HFFc6 (cell line): ENCODE measurements around the gene PSMD11. TPM values are rescaled to one million over a fixed set of nuclear protein-coding genes. Genes with fewer than 3 reads are reported as not detected.
"Not testable (repeated sequence)": the region's sequence is repeated elsewhere in the genome, so short reads cannot be mapped to it uniquely, and the experiment has no call there.

ENCODE experiments used
- DNase-seq: peaks from one replicate; pipeline ENCODE4 v3.0.0-alpha.2; 2018
- H3K27ac Mint-ChIP-seq: 2 replicates; pipeline ENCODE4 v1.8.0; 2020; ENCODE audit warnings: mild to moderate bottlenecking, mixed read lengths
- H3K27me3 Mint-ChIP-seq: 2 replicates; pipeline ENCODE4 v1.8.0; 2021; ENCODE audit warnings: mild to moderate bottlenecking, moderate library complexity, mixed read lengths; ENCODE audit not compliant: insufficient read depth
- H3K36me3 Mint-ChIP-seq: 2 replicates; pipeline ENCODE4 v1.8.0; 2021; ENCODE audit warnings: low read depth, mixed read lengths
- H3K4me1 Mint-ChIP-seq: 2 replicates; pipeline ENCODE4 v1.8.0; 2020; ENCODE audit warnings: low read depth, mixed read lengths
- H3K4me3 Mint-ChIP-seq: 2 replicates; pipeline ENCODE4 v1.8.0; 2020; ENCODE audit warnings: mild to moderate bottlenecking, moderate library complexity, mixed read lengths
- H3K9me3 Mint-ChIP-seq: 2 replicates; pipeline ENCODE4 v1.8.0; 2020; ENCODE audit warnings: mild to moderate bottlenecking, mixed read lengths
- long read RNA-seq: library from polyadenylated mRNA; unstranded; transcript quantifications from one replicate; pipeline ENCODE4 v2.0.0, GENCODE V29; 2019
- total RNA-seq, 6 experiments: library from RNA; stranded (reverse); fragmentation: NEBNext Ultra II Directional; extraction: Animal tissue kit (Norgen Biotek cat#: 25700); gene quantifications; 2 replicates in 1 of 6; 3 replicates in 5 of 6; pipeline ENCODE4 v1.2.3, GENCODE V29; 2021
- TF ChIP-seq, protein P1 (sequence below): fragments of 200-600 bp; sonication (generic); IDR thresholded peaks from 2 replicates; pipeline ENCODE4 v1.5.0; 2021; ENCODE audit warnings: antibody characterized with exemption, mild to moderate bottlenecking

The PSMD11 gene
- total RNA-seq, result 100 to 1,000 TPM; 105 to 121 (median 110) TPM
- long read RNA-seq, full-length matches to known transcripts, result 206 of 274 reads
- long read RNA-seq, partial matches to known transcripts, result 13 of 274 reads
- long read RNA-seq, other reads (novel, unspliced or antisense), result 55 of 274 reads

DNA sequence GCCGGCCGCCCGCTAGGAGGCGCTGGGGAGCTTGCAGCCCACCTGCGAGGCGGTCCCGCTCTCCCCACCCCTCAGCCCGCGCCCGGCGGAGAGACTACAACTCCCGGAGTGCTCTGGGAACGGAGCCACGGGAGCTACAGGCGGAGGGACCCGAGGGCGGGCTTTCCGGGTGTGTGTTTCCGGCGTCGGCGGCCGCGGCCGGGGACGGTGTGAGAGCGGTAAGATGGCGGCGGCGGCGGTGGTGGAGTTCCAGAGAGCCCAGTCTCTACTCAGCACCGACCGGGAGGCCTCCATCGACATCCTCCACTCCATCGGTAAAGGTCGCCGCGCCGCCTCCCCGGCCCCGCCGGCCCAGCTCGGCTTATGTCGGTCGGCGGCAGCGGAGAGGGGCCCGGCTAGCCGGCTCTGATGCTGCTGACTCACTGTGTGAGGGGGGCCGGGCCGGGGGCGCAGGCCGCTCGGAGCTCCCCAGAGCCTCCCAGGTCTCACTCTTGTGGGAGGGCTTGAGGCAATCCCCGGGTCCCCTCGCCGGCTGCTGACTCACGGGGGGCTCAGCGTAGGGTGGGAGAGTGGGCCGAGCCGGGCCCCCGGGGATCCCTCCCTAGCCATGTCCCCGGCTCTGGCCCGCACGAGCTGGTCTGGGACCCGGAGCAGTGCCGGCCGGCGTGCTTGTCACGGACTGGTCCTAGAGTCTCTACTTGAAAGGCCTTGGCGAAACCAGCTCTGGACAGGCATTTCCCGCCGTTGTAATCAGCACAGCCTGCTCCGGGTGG, at the start of gene PSMD11:
Gene PSMD11 (plus strand): TSS at position 210 of the 773 bp plus-strand sequence. CDS start 14 bp downstream, at position 224.
- Mint-ChIP-seq H3K27me3 (no peaks in the 10 kb centered on the region; the same call in none of the 2 replicates), H3K36me3 (peaks cover 27% of the 10 kb centered on the region)
- TF ChIP-seq, protein P1, sequence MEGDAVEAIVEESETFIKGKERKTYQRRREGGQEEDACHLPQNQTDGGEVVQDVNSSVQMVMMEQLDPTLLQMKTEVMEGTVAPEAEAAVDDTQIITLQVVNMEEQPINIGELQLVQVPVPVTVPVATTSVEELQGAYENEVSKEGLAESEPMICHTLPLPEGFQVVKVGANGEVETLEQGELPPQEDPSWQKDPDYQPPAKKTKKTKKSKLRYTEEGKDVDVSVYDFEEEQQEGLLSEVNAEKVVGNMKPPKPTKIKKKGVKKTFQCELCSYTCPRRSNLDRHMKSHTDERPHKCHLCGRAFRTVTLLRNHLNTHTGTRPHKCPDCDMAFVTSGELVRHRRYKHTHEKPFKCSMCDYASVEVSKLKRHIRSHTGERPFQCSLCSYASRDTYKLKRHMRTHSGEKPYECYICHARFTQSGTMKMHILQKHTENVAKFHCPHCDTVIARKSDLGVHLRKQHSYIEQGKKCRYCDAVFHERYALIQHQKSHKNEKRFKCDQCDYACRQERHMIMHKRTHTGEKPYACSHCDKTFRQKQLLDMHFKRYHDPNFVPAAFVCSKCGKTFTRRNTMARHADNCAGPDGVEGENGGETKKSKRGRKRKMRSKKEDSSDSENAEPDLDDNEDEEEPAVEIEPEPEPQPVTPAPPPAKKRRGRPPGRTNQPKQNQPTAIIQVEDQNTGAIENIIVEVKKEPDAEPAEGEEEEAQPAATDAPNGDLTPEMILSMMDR, result peak; percentile 95

GRCh38 chr17:32396343-32396742, 48.0 kb upstream of the PSMD11 start:
- H3K27ac Mint-ChIP-seq, result no peak overlapping the region
- peaks cover 11% of the 10 kb centered on the region for H3K4me1 Mint-ChIP-seq

More for the DNA sequence above, at the start of gene PSMD11:
- Mint-ChIP-seq H3K9me3 (no peaks in the 10 kb centered on the region), H3K4me3 (peak within 1 kb of the TSS; percentile 86), H3K4me1 (peaks cover 37% of the 10 kb centered on the region), H3K27ac (peak within 1 kb of the TSS; percentile 91)
- peak; percentile 96 for DNase-seq

GRCh38 chr17:32398946-32399345, 45.4 kb upstream of the PSMD11 start:
- Mint-ChIP-seq H3K4me1 (peaks cover 6% of the 10 kb centered on the region), H3K36me3 (0 out of 2 replicates have a peak, but pooled peaks cover 4% of the 10 kb centered on the region), H3K27me3 (peaks cover 3% of the 10 kb centered on the region; the same call in 1 of the 2 replicates), H3K9me3 (no peaks in the 10 kb centered on the region), H3K27ac (no peak overlapping the region), H3K4me3 (no peak overlapping the region)
- no peak for DNase-seq
- TF ChIP-seq, protein P1, result no peak

More at GRCh38 chr17:32396343-32396742, 48.0 kb upstream of the PSMD11 start:
- Mint-ChIP-seq H3K36me3 (0 out of 2 replicates have a peak, but pooled peaks cover 6% of the 10 kb centered on the region), H3K9me3 (no peaks in the 10 kb centered on the region), H3K27me3 (peaks cover 3% of the 10 kb centered on the region; the same call in 1 of the 2 replicates), H3K4me3 (no peak overlapping the region)
- no peak for DNase-seq
- TF ChIP-seq, protein P1, result no peak

DNA sequence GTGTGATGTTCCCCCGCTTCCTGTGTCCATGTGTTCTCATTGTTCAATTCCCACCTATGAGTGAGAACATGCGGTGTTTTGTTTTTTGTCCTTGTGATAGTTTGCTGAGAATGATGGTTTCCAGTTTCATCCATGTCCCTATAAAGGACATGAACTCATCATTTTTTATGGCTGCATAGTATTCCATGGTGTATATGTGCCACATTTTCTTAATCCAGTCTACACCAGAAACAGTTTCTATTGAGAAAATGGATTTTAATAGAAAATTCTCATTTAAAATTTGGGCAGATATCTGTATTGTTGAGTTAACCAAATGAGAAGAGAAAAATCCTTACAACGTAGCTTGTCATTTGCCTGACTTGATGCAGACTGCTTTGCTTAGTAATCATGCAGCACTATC, 34.2 kb upstream of the PSMD11 start:
- not testable (repeated sequence) for DNase-seq, H3K27ac Mint-ChIP-seq, H3K4me1 Mint-ChIP-seq, H3K36me3 Mint-ChIP-seq, H3K4me3 Mint-ChIP-seq, H3K27me3 Mint-ChIP-seq, H3K9me3 Mint-ChIP-seq

GRCh38 chr17:32426894-32427293, 17.4 kb upstream of the PSMD11 start:
- H3K27me3 Mint-ChIP-seq, result peaks cover 6% of the 10 kb centered on the region; the same call in 1 of the 2 replicates
- DNase-seq, result no peak
- H3K36me3 Mint-ChIP-seq, result peaks cover 4% of the 10 kb centered on the region; the same call in 1 of the 2 replicates
- no peaks in the 10 kb centered on the region for H3K4me1 Mint-ChIP-seq
- no peak overlapping the region for H3K27ac Mint-ChIP-seq
- no peak overlapping the region for H3K4me3 Mint-ChIP-seq
- H3K9me3 Mint-ChIP-seq, result peaks cover 7% of the 10 kb centered on the region
- TF ChIP-seq, protein P1, result no peak

DNA sequence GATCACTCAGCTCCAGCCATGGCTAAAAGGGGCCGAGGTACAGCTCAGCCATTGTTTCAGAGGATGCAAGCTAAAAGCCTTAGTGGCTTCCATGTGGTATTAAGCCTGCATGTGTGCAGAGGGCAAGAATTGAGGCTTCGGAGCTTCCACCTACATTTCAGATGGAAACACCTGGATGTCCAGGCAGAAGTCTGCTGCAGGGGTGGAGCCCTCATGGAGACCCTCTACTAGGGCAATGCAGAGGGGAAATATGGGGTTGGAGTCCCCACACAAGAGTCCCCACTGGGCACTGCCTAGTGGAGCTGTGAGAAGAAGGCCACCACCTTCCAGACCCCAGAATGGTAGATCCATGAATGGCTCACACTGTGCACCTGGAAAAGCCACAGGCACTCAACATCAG, 14.7 kb upstream of the PSMD11 start:
- peaks cover 4% of the 10 kb centered on the region; the same call in 1 of the 2 replicates for H3K36me3 Mint-ChIP-seq
- DNase-seq, result no peak
- no peak overlapping the region for H3K27ac Mint-ChIP-seq
- TF ChIP-seq, protein P1, result no peak
- no peak overlapping the region for H3K4me3 Mint-ChIP-seq
- H3K27me3 Mint-ChIP-seq, result peaks cover 8% of the 10 kb centered on the region; the same call in 1 of the 2 replicates
- peaks cover 7% of the 10 kb centered on the region for H3K9me3 Mint-ChIP-seq
- peaks cover under 1% of the 10 kb centered on the region for H3K4me1 Mint-ChIP-seq
